ENCODE measurements around the gene PLA2G4F. TPM values are rescaled to one million over a fixed set of nuclear protein-coding genes. Genes with fewer than 3 reads are reported as not detected.

The PLA2G4F gene
- total RNA-seq, 1 experiment from 2014 or later, result not detected

- H3K27ac Mint-ChIP-seq, result no peak overlapping the region; a peak in 1 of 7 replicates
- Histone ChIP-seq H2AK5ac (ENCODE audit: insufficient read length, low read length) (no peak overlapping the region), H2BK20ac (ENCODE audit: low read depth, low read length, poor library complexity, severe bottlenecking) (no peak overlapping the region), H4K91ac (ENCODE audit: insufficient read length, low read depth, low read length) (no peak overlapping the region), H3K9ac (ENCODE audit: extremely low read depth, insufficient read length, low read length) (no peak overlapping the region), H3K79me2 (ENCODE audit: insufficient read depth, low read length) (no peaks in the 10 kb centered on the region), H2BK12ac (ENCODE audit: insufficient read length, low read depth, low read length) (no peak overlapping the region), H2BK15ac (ENCODE audit: low read depth, low read length) (no peak overlapping the region), H2AFZ (ENCODE audit: low read length) (no peak overlapping the region), H4K20me1 (ENCODE audit: control insufficient read depth, insufficient read depth, insufficient read length) (no peaks in the 10 kb centered on the region), H3K4ac (ENCODE audit: low read depth, low read length) (no peak overlapping the region), H2BK5ac (ENCODE audit: insufficient read length, low read length) (no peak overlapping the region), H3K18ac (ENCODE audit: insufficient read length, low read depth, low read length) (no peak overlapping the region), H3K4me1 (ENCODE audit: insufficient read depth, low read length) (no peaks in the 10 kb centered on the region), H4K5ac (ENCODE audit: insufficient read length, low read depth, low read length) (no peak overlapping the region), H3K4me2 (ENCODE audit: insufficient read depth, insufficient read length, low read length) (no peak overlapping the region), H3K27ac (ENCODE audit: insufficient read length, low read depth, low read length) (no peak overlapping the region), H2BK120ac (ENCODE audit: low read depth, low read length, poor library complexity, severe bottlenecking) (no peak overlapping the region), H4K8ac (replicated peaks; ENCODE audit: insufficient read length, low read depth, low read length) (no peak overlapping the region), H3K9me3 (ENCODE audit: control insufficient read depth, low read depth, low read length) (no peaks in the 10 kb centered on the region), H3K23ac (ENCODE audit: insufficient read length, low read depth, low read length) (no peak overlapping the region), H3K27me3 (ENCODE audit: insufficient read depth, low read length) (no peaks in the 10 kb centered on the region), H3K56ac (ENCODE audit: insufficient read length, low read depth, low read length) (no peak overlapping the region), H3K14ac (ENCODE audit: insufficient read depth, low read length) (no peak overlapping the region), H3T11ph (ENCODE audit: low read length) (no peak overlapping the region), H3K23me2 (ENCODE audit: insufficient read length, low read depth, low read length, poor library complexity, severe bottlenecking) (peaks cover 3% of the 10 kb centered on the region), H3K79me1 (ENCODE audit: insufficient read depth, low read depth, low read length, poor library complexity, severe bottlenecking) (no peaks in the 10 kb centered on the region)
- no peak for DNase-seq
- peaks cover 8 to 10% of the 10 kb centered on the region in 2 experiments for H3K4me1 Mint-ChIP-seq
- no peaks in the 10 kb centered on the region for H3K9me3 Mint-ChIP-seq
- H3K36me3 Mint-ChIP-seq (ENCODE audit: insufficient read depth in 1 of 3, low read depth in 3 of 3), result peaks cover 0 to 16% (median 4%) of the 10 kb centered on the region in 3 experiments; a peak in 6 of 7 replicates
- no CpG with 5 or more reads among the region's 2 CpGs for WGBS (ENCODE audit: extremely low coverage, insufficient read length, low lambda C conversion rate)
- no peaks in the 10 kb centered on the region for H3K27me3 Mint-ChIP-seq (ENCODE audit: low read depth)
- TF ChIP-seq, protein P1, sequence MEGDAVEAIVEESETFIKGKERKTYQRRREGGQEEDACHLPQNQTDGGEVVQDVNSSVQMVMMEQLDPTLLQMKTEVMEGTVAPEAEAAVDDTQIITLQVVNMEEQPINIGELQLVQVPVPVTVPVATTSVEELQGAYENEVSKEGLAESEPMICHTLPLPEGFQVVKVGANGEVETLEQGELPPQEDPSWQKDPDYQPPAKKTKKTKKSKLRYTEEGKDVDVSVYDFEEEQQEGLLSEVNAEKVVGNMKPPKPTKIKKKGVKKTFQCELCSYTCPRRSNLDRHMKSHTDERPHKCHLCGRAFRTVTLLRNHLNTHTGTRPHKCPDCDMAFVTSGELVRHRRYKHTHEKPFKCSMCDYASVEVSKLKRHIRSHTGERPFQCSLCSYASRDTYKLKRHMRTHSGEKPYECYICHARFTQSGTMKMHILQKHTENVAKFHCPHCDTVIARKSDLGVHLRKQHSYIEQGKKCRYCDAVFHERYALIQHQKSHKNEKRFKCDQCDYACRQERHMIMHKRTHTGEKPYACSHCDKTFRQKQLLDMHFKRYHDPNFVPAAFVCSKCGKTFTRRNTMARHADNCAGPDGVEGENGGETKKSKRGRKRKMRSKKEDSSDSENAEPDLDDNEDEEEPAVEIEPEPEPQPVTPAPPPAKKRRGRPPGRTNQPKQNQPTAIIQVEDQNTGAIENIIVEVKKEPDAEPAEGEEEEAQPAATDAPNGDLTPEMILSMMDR (conservative IDR thresholded peaks at IDR 0.05), result no peak
- no peak overlapping the region for H3K4me3 Mint-ChIP-seq
These were observed 46.2 kb upstream of the PLA2G4F start for GRCh38 chr15:42202653-42203052.
